ENCODE results near the gene REX1BD. TPM values are rescaled to one million over a fixed set of nuclear protein-coding genes. Genes with fewer than 3 reads are reported as not detected.

The REX1BD gene
- total and polyA plus RNA-seq, 5 donors from 2014 or later, result 87.4 to 163 (median 144) TPM

GRCh38 chr19:18605546-18606280, 17.1 kb downstream of the REX1BD start:
- Histone ChIP-seq H3K4me1 (ENCODE audit: control insufficient read depth, insufficient read depth, low read length, poor library complexity, severe bottlenecking) (peaks cover 9% of the 10 kb centered on the region), H3K27me3 (ENCODE audit: control insufficient read depth, insufficient read depth, low read length) (peaks cover 28% of the 10 kb centered on the region), H3K27ac (ENCODE audit: insufficient read depth, low read length, poor library complexity, severe bottlenecking) (no peak overlapping the region), H3K4me3 (ENCODE audit: low read depth, low read length) (no peak overlapping the region), H3K36me3 (ENCODE audit: control insufficient read depth, insufficient read depth, low read length) (no peaks in the 10 kb centered on the region), H3K9me3 (ENCODE audit: control insufficient read depth in 2 of 2, low read length in 2 of 2) (no peaks in the 10 kb centered on the region)
- H3K9me3 Mint-ChIP-seq, result peaks cover 0 to 2% (median 0%) of the 10 kb centered on the region in 7 donors
- peaks cover 6% of the 10 kb centered on the region for H3K36me3 Mint-ChIP-seq
- no peak for DNase-seq
- no peak for ATAC-seq (ENCODE audit: low read depth in 2 of 2)
- peaks cover 57% of the 10 kb centered on the region for H3K27me3 Mint-ChIP-seq
- H3K4me1 Mint-ChIP-seq, result peaks cover 0 to 17% (median 7%) of the 10 kb centered on the region in 4 donors
- peak overlapping the region in 1 of 3 donors; percentile 38 for H3K27ac Mint-ChIP-seq
- H3K4me3 Mint-ChIP-seq, result peak overlapping the region in 2 of 4 donors; percentile 52 to 55

- H3K27ac Mint-ChIP-seq, result no peak within 1 kb of the TSS
- peak within 1 kb of the TSS in 1 of 4 donors; percentile 16 for H3K4me3 Mint-ChIP-seq
- H3K27ac ChIP-seq (ENCODE audit: insufficient read depth, low read length, poor library complexity, severe bottlenecking), result no peak within 1 kb of the TSS
- H3K9me3 ChIP-seq (ENCODE audit: control insufficient read depth in 2 of 2, low read length in 2 of 2), result no peaks in the 10 kb centered on the region
- peaks cover 0 to 2% (median 0%) of the 10 kb centered on the region in 7 donors for H3K9me3 Mint-ChIP-seq
- peaks cover 16% of the 10 kb centered on the region for H3K4me1 ChIP-seq (ENCODE audit: control insufficient read depth, insufficient read depth, low read length, poor library complexity, severe bottlenecking)
- no peak within 1 kb of the TSS for H3K4me3 ChIP-seq (ENCODE audit: low read depth, low read length)
- no peaks in the 10 kb centered on the region for H3K36me3 ChIP-seq (ENCODE audit: control insufficient read depth, insufficient read depth, low read length)
- DNase-seq (no peak), ATAC-seq (ENCODE audit: low read depth in 2 of 2) (no peak)
- peaks cover 28% of the 10 kb centered on the region for H3K27me3 ChIP-seq (ENCODE audit: control insufficient read depth, insufficient read depth, low read length)
- peaks cover 0 to 17% (median 11%) of the 10 kb centered on the region in 4 donors for H3K4me1 Mint-ChIP-seq
- peaks cover 6% of the 10 kb centered on the region for H3K36me3 Mint-ChIP-seq
- peaks cover 57% of the 10 kb centered on the region for H3K27me3 Mint-ChIP-seq
Observed at GRCh38 chr19:18606281-18607225, 18.0 kb downstream of the REX1BD start, which contains the start of gene CRLF1. CRLF1 (minus strand) TSS chr19:18606799; CDS start chr19:18606656, 143 bp downstream.

GRCh38 chr19:18607226-18608101, 18.9 kb downstream of the REX1BD start:
- no peak overlapping the region for H3K4me3 ChIP-seq (ENCODE audit: low read depth, low read length)
- H3K4me3 Mint-ChIP-seq, result peak overlapping the region in 1 of 4 donors; percentile 16

GRCh38 chr19:18608102-18608804, 19.7 kb downstream of the REX1BD start:
- Mint-ChIP-seq H3K27me3 (peaks cover 60% of the 10 kb centered on the region), H3K9me3 (peaks cover 0 to 2% (median 0%) of the 10 kb centered on the region in 7 donors), H3K27ac (no peak overlapping the region), H3K36me3 (peaks cover 3% of the 10 kb centered on the region), H3K4me3 (peak overlapping the region in 1 of 4 donors; percentile 3), H3K4me1 (peaks cover 0 to 24% (median 9%) of the 10 kb centered on the region in 4 donors)
- ATAC-seq (ENCODE audit: low read depth in 2 of 2), result no peak
- Histone ChIP-seq H3K4me3 (ENCODE audit: low read depth, low read length) (no peak overlapping the region), H3K36me3 (ENCODE audit: control insufficient read depth, insufficient read depth, low read length) (no peaks in the 10 kb centered on the region), H3K9me3 (ENCODE audit: control insufficient read depth in 2 of 2, low read length in 2 of 2) (no peaks in the 10 kb centered on the region), H3K27me3 (ENCODE audit: control insufficient read depth, insufficient read depth, low read length) (peaks cover 28% of the 10 kb centered on the region), H3K4me1 (ENCODE audit: control insufficient read depth, insufficient read depth, low read length, poor library complexity, severe bottlenecking) (peaks cover 33% of the 10 kb centered on the region), H3K27ac (ENCODE audit: insufficient read depth, low read length, poor library complexity, severe bottlenecking) (no peak overlapping the region)
- DNase-seq, result no peak

More at GRCh38 chr19:18607226-18608101, 18.9 kb downstream of the REX1BD start:
- peaks cover 0 to 2% (median 0%) of the 10 kb centered on the region in 7 donors for H3K9me3 Mint-ChIP-seq
- ATAC-seq (ENCODE audit: low read depth in 2 of 2) (no peak), DNase-seq (no peak)
- H3K4me1 Mint-ChIP-seq, result peaks cover 0 to 25% (median 12%) of the 10 kb centered on the region in 4 donors
- no peak overlapping the region for H3K27ac Mint-ChIP-seq
- H3K27ac ChIP-seq (ENCODE audit: insufficient read depth, low read length, poor library complexity, severe bottlenecking), result no peak overlapping the region
- peaks cover 25% of the 10 kb centered on the region for H3K4me1 ChIP-seq (ENCODE audit: control insufficient read depth, insufficient read depth, low read length, poor library complexity, severe bottlenecking)
- H3K36me3 ChIP-seq (ENCODE audit: control insufficient read depth, insufficient read depth, low read length), result no peaks in the 10 kb centered on the region
- peaks cover 63% of the 10 kb centered on the region for H3K27me3 Mint-ChIP-seq
- no peaks in the 10 kb centered on the region for H3K9me3 ChIP-seq (ENCODE audit: control insufficient read depth in 2 of 2, low read length in 2 of 2)
- H3K27me3 ChIP-seq (ENCODE audit: control insufficient read depth, insufficient read depth, low read length), result peaks cover 28% of the 10 kb centered on the region
- H3K36me3 Mint-ChIP-seq, result peaks cover 6% of the 10 kb centered on the region

GRCh38 chr19:18608805-18609716, 20.5 kb downstream of the REX1BD start:
- H3K27ac Mint-ChIP-seq, result no peak overlapping the region
- peak overlapping the region in 3 of 4 donors; percentile 3 to 72 (median 69) for H3K4me3 Mint-ChIP-seq
- Histone ChIP-seq H3K4me1 (ENCODE audit: control insufficient read depth, insufficient read depth, low read length, poor library complexity, severe bottlenecking) (peaks cover 39% of the 10 kb centered on the region), H3K27ac (ENCODE audit: insufficient read depth, low read length, poor library complexity, severe bottlenecking) (no peak overlapping the region), H3K36me3 (ENCODE audit: control insufficient read depth, insufficient read depth, low read length) (no peaks in the 10 kb centered on the region), H3K27me3 (ENCODE audit: control insufficient read depth, insufficient read depth, low read length) (peaks cover 28% of the 10 kb centered on the region), H3K4me3 (ENCODE audit: low read depth, low read length) (no peak overlapping the region), H3K9me3 (ENCODE audit: control insufficient read depth in 2 of 2, low read length in 2 of 2) (no peaks in the 10 kb centered on the region)
- peaks cover 0 to 26% (median 8%) of the 10 kb centered on the region in 4 donors for H3K4me1 Mint-ChIP-seq
- peaks cover 66% of the 10 kb centered on the region for H3K27me3 Mint-ChIP-seq
- peaks cover 3% of the 10 kb centered on the region for H3K36me3 Mint-ChIP-seq
- peaks cover 0 to 2% (median 0%) of the 10 kb centered on the region in 7 donors for H3K9me3 Mint-ChIP-seq
- no peak for DNase-seq
- no peak for ATAC-seq (ENCODE audit: low read depth in 2 of 2)

- H3K36me3 Mint-ChIP-seq, result peaks cover 3% of the 10 kb centered on the region
- DNase-seq, result no peak
- H3K9me3 Mint-ChIP-seq, result peaks cover 0 to 2% (median 0%) of the 10 kb centered on the region in 7 donors
- H3K4me1 Mint-ChIP-seq, result peaks cover 0 to 31% (median 8%) of the 10 kb centered on the region in 4 donors
- H3K27ac Mint-ChIP-seq, result no peak overlapping the region
- H3K27me3 Mint-ChIP-seq, result peaks cover 70% of the 10 kb centered on the region
- Histone ChIP-seq H3K27ac (ENCODE audit: insufficient read depth, low read length, poor library complexity, severe bottlenecking) (no peak overlapping the region), H3K36me3 (ENCODE audit: control insufficient read depth, insufficient read depth, low read length) (no peaks in the 10 kb centered on the region), H3K27me3 (ENCODE audit: control insufficient read depth, insufficient read depth, low read length) (peaks cover 23% of the 10 kb centered on the region), H3K4me3 (ENCODE audit: low read depth, low read length) (no peak overlapping the region), H3K9me3 (ENCODE audit: control insufficient read depth in 2 of 2, low read length in 2 of 2) (no peaks in the 10 kb centered on the region), H3K4me1 (ENCODE audit: control insufficient read depth, insufficient read depth, low read length, poor library complexity, severe bottlenecking) (peaks cover 39% of the 10 kb centered on the region)
- ATAC-seq (ENCODE audit: low read depth in 2 of 2), result no peak
- H3K4me3 Mint-ChIP-seq, result peak overlapping the region in 1 of 4 donors; percentile 72
Observed at GRCh38 chr19:18609717-18610051, 21.1 kb downstream of the REX1BD start.
